Activated naive CD8-positive, alpha-beta T cell treated with anti-CD3 and anti-CD28 coated beads for 36 hours (primary cell): Measurements from ENCODE around the gene CER1. TPM values are rescaled to one million over a fixed set of nuclear protein-coding genes. Genes with fewer than 3 reads are reported as not detected.
A peak's percentile ranks its signal among the peaks of the same experiment; 100 is the strongest.

Source experiments
- DNase-seq: peaks from one replicate; pipeline ENCODE4 v3.0.0; 2021
- H3K27ac Mint-ChIP-seq: one replicate; pipeline ENCODE4 v1.8.0; 2022; ENCODE audit warnings: mild to moderate bottlenecking, moderate library complexity, mixed read lengths
- H3K27me3 Mint-ChIP-seq: one replicate; pipeline ENCODE4 v1.8.0; 2022; ENCODE audit warnings: mild to moderate bottlenecking, mixed read lengths
- H3K36me3 Mint-ChIP-seq: one replicate; pipeline ENCODE4 v1.8.0; 2021; ENCODE audit warnings: mild to moderate bottlenecking, mixed read lengths
- H3K4me1 Mint-ChIP-seq: one replicate; pipeline ENCODE4 v1.8.0; 2021; ENCODE audit warnings: mixed read lengths
- H3K4me3 Mint-ChIP-seq: one replicate; pipeline ENCODE4 v1.8.0; 2022; ENCODE audit warnings: mild to moderate bottlenecking, moderate library complexity, mixed read lengths
- H3K9me3 Mint-ChIP-seq: one replicate; pipeline ENCODE4 v1.8.0; 2022; ENCODE audit warnings: mixed read lengths
- total RNA-seq, 2 experiments: library from RNA; stranded (reverse); gene quantifications; one replicate each; pipeline ENCODE4 v1.2.3, GENCODE V29; 2021

Gene CER1
- total RNA-seq, 2 experiments from 2014 or later, result not detected

DNA sequence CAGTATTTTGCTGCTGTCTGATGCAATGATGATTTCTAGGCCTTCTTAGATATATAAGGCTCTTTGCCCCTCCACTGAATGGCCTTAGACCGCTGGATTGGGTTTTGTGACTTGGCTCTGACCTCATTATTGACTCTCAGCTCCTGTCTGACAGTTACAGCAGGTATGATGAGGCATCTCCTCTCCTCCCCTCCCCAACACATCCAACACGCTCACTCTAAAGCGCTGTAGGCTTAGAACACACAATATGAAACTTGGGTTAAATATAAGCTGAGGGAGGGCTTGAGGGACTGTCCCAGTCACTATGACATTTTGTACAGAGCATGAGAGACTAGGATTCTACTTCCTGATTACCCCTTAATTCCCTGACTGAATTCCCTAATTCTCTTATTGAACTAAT lies 18.8 kb upstream of the CER1 start:
- peaks cover 1% of the 10 kb centered on the region for H3K4me1 Mint-ChIP-seq
- H3K9me3 Mint-ChIP-seq, result no peaks in the 10 kb centered on the region
- no peak overlapping the region for H3K4me3 Mint-ChIP-seq
- H3K27me3 Mint-ChIP-seq, result peaks cover 17% of the 10 kb centered on the region
- H3K27ac Mint-ChIP-seq, result no peak overlapping the region
- no peaks in the 10 kb centered on the region for H3K36me3 Mint-ChIP-seq
- no peak for DNase-seq

GRCh38 chr9:14733133-14733532 lies 10.6 kb upstream of the CER1 start:
- peaks cover 10% of the 10 kb centered on the region for H3K27me3 Mint-ChIP-seq
- H3K4me1 Mint-ChIP-seq, result no peaks in the 10 kb centered on the region
- H3K9me3 Mint-ChIP-seq, result no peaks in the 10 kb centered on the region
- no peak overlapping the region for H3K4me3 Mint-ChIP-seq
- H3K36me3 Mint-ChIP-seq, result no peaks in the 10 kb centered on the region
- DNase-seq, result no peak
- H3K27ac Mint-ChIP-seq, result no peak overlapping the region

- H3K36me3 Mint-ChIP-seq, result no peaks in the 10 kb centered on the region
- H3K9me3 Mint-ChIP-seq, result no peaks in the 10 kb centered on the region
- H3K4me3 Mint-ChIP-seq, result no peak overlapping the region
- DNase-seq, result no peak
- no peaks in the 10 kb centered on the region for H3K4me1 Mint-ChIP-seq
- peaks cover 7% of the 10 kb centered on the region for H3K27me3 Mint-ChIP-seq
- H3K27ac Mint-ChIP-seq, result no peak overlapping the region
These were observed 8.9 kb upstream of the CER1 start for GRCh38 chr9:14731294-14731981.

GRCh38 chr9:14730461-14730898 lies 7.9 kb upstream of the CER1 start:
- DNase-seq, result no peak
- Mint-ChIP-seq H3K9me3 (no peaks in the 10 kb centered on the region), H3K27me3 (peaks cover 11% of the 10 kb centered on the region), H3K4me3 (no peak overlapping the region), H3K36me3 (no peaks in the 10 kb centered on the region), H3K4me1 (no peaks in the 10 kb centered on the region), H3K27ac (no peak overlapping the region)

- no peak for DNase-seq
- Mint-ChIP-seq H3K36me3 (no peaks in the 10 kb centered on the region), H3K9me3 (no peaks in the 10 kb centered on the region), H3K4me3 (no peak overlapping the region), H3K27me3 (peaks cover 26% of the 10 kb centered on the region), H3K27ac (no peak overlapping the region), H3K4me1 (no peaks in the 10 kb centered on the region)
These were observed 768 bp upstream of the CER1 start for GRCh38 chr9:14723301-14723700.

DNA sequence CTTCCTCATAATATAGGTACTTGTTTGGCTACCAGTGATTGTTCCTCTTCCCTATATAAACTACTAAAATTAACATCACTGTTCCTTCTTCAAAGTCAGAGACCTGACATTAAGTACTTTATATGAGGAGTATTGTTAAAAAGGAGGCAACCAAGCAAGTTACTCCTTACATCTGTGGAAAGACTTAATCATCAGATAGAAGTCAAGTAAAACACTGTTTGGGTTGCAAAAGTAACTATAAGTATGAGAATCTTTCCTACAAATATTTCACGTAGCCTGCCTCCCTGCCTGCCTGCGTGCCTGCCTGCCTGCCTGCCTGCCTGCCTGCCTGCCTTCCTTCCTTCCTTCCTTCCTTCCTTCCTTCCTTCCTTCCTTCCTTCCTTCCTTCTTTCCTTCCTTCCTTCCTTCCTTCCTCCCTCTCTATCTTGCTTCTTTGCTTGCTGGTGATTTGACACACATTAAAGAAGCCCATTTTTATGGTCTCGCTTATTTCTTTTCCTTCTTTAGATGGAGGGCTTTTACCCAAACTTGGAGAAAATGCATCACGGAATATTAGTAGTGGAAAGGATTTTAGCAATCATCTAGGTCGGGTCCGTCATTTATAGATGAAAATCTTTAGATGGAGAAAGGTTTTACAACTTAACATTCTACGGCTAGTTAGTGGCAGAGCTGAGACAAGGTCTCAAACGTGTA lies 3.2 kb downstream of the CER1 start:
- no peak for DNase-seq
- H3K4me1 Mint-ChIP-seq, result no peaks in the 10 kb centered on the region
- H3K4me3 Mint-ChIP-seq, result no peak overlapping the region
- H3K36me3 Mint-ChIP-seq, result no peaks in the 10 kb centered on the region
- peaks cover 28% of the 10 kb centered on the region for H3K27me3 Mint-ChIP-seq
- H3K9me3 Mint-ChIP-seq, result no peaks in the 10 kb centered on the region
- no peak overlapping the region for H3K27ac Mint-ChIP-seq

- H3K27me3 Mint-ChIP-seq, result peaks cover 27% of the 10 kb centered on the region
- H3K4me3 Mint-ChIP-seq, result no peak overlapping the region
- peaks cover 1% of the 10 kb centered on the region for H3K9me3 Mint-ChIP-seq
- no peak overlapping the region for H3K27ac Mint-ChIP-seq
- H3K4me1 Mint-ChIP-seq, result peaks cover 2% of the 10 kb centered on the region
- DNase-seq, result no peak
- no peaks in the 10 kb centered on the region for H3K36me3 Mint-ChIP-seq
These were observed 7.4 kb downstream of the CER1 start for GRCh38 chr9:14715102-14715501.

- peaks cover 7% of the 10 kb centered on the region for H3K9me3 Mint-ChIP-seq
- H3K4me3 Mint-ChIP-seq, result no peak overlapping the region
- H3K27ac Mint-ChIP-seq, result no peak overlapping the region
- no peaks in the 10 kb centered on the region for H3K36me3 Mint-ChIP-seq
- H3K4me1 Mint-ChIP-seq, result peaks cover 2% of the 10 kb centered on the region
- DNase-seq, result no peak
- peaks cover 30% of the 10 kb centered on the region for H3K27me3 Mint-ChIP-seq
These were observed 9.3 kb downstream of the CER1 start for GRCh38 chr9:14713187-14713767.

- Mint-ChIP-seq H3K9me3 (peaks cover 19% of the 10 kb centered on the region), H3K36me3 (peaks cover 1% of the 10 kb centered on the region), H3K27me3 (peaks cover 37% of the 10 kb centered on the region), H3K4me1 (peaks cover 2% of the 10 kb centered on the region), H3K4me3 (no peak overlapping the region), H3K27ac (no peak overlapping the region)
- DNase-seq, result no peak
These were observed 11.7 kb downstream of the CER1 start for GRCh38 chr9:14710804-14711203.

- H3K27me3 Mint-ChIP-seq, result peaks cover 31% of the 10 kb centered on the region
- peaks cover 2% of the 10 kb centered on the region for H3K4me1 Mint-ChIP-seq
- H3K27ac Mint-ChIP-seq, result no peak overlapping the region
- no peak for DNase-seq
- no peak overlapping the region for H3K4me3 Mint-ChIP-seq
- peaks cover 28% of the 10 kb centered on the region for H3K9me3 Mint-ChIP-seq
- peaks cover 4% of the 10 kb centered on the region for H3K36me3 Mint-ChIP-seq
These were observed 15.9 kb downstream of the CER1 start for GRCh38 chr9:14706530-14707140.

DNA sequence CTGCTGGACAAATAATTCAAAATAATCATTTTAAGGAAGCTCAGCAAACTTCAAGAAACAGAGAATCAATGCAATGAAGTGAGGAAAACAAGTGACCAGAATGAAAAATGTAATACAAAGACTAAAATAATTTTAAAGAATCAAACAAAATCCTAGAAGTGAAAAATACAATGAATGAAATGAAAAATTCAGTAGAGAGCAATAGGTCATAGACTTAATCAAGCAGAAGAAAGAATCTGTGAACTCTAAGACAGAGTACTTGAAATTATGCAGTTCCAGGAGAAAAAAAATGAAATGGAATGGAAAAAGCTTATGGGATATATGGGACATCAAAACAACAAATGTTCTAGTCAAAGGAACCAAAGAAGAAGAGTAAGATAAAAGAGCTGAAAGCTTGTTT lies 17.5 kb downstream of the CER1 start:
- Mint-ChIP-seq H3K4me1 (no peaks in the 10 kb centered on the region), H3K9me3 (peaks cover 27% of the 10 kb centered on the region), H3K27ac (no peak overlapping the region), H3K27me3 (peaks cover 29% of the 10 kb centered on the region), H3K36me3 (peaks cover 4% of the 10 kb centered on the region), H3K4me3 (no peak overlapping the region)
- DNase-seq, result no peak

- peaks cover 4% of the 10 kb centered on the region for H3K36me3 Mint-ChIP-seq
- no peaks in the 10 kb centered on the region for H3K4me1 Mint-ChIP-seq
- H3K27me3 Mint-ChIP-seq, result peaks cover 26% of the 10 kb centered on the region
- peaks cover 25% of the 10 kb centered on the region for H3K9me3 Mint-ChIP-seq
- no peak overlapping the region for H3K27ac Mint-ChIP-seq
- no peak overlapping the region for H3K4me3 Mint-ChIP-seq
- DNase-seq, result no peak
These were observed 18.3 kb downstream of the CER1 start for GRCh38 chr9:14704281-14704680.

DNA sequence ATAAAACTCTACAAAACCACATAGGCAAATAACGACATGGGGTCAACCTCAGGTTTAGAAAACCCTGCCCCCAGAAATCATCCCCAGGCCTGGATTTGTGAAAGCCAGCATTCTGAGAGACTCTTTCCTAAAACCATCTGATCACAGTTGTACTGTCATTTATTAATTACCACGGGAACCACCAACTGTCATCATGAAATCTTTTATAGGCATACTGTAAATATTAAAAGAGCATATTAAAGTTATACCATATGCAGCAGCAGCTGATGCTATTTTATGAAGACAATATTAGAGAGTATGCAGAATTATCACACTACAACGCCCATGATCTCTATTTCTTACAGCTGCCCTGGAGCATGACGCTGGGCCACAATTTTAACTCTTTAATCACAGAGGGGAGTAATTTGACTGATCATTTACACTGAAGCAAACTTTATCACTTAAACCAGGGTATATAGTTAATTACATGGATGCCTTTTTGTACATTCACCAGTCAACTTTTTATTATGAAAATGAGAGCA lies 20.3 kb downstream of the CER1 start:
- Mint-ChIP-seq H3K36me3 (peaks cover 4% of the 10 kb centered on the region), H3K27me3 (peaks cover 7% of the 10 kb centered on the region), H3K9me3 (peaks cover 17% of the 10 kb centered on the region), H3K4me3 (no peak overlapping the region), H3K27ac (no peak overlapping the region), H3K4me1 (no peaks in the 10 kb centered on the region)
- no peak for DNase-seq

DNA sequence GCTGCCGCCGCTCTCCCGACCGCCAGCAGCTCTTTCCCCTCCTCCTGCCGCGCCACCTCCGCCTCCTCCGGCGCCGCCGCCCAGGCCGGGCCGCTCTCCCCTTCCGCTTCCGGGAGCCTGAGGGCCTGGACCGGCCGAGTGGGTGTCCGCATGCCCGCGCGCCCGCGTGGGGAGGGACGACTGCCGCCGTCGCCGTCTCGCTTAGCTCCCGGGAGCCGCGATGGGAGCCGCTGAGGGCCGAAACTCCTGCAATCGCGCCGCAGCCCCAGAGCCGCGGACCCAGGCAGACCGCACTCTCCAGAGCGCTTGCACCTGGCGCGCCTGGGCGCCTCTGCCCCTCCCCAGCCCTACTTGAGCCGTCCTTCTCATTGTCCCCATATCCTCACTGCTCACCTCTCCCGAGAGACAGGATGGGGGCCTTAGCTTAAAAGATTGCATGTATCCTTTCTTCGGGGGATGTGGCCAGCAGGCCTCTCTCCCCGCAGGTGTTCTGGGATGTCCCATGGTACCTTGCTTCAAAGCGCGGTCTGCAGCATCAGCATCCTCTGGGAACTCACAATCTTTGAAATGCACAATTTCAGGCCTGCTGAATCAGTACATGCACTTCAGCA lies 29.2 kb downstream of the CER1 start, which contains the start of gene ZDHHC21:
TSS of gene ZDHHC21 (minus strand) at position 182 of the 611 bp plus-strand sequence. CDS start 19,092 bp downstream, outside the sequence.
- H3K27me3 Mint-ChIP-seq, result no peaks in the 10 kb centered on the region
- no peaks in the 10 kb centered on the region for H3K9me3 Mint-ChIP-seq
- H3K27ac Mint-ChIP-seq, result peak within 1 kb of the TSS; percentile 91
- H3K36me3 Mint-ChIP-seq, result peaks cover 12% of the 10 kb centered on the region
- DNase-seq, result peak; percentile 74
- peak within 1 kb of the TSS; percentile 94 for H3K4me3 Mint-ChIP-seq
- H3K4me1 Mint-ChIP-seq, result peaks cover 30% of the 10 kb centered on the region
